Measurements from ENCODE around the gene NCBP1. TPM values are rescaled to one million over a fixed set of nuclear protein-coding genes. Genes with fewer than 3 reads are reported as not detected.
A peak's percentile ranks its signal among the peaks of the same experiment; 100 is the strongest.

The NCBP1 gene
- total and polyA plus RNA-seq, 9 of the 15 experiments (the other 6 are each of a cell fraction or from before 2014, with no cell fraction given) = 29.4 to 69.7 (median 57.5) TPM

DNA sequence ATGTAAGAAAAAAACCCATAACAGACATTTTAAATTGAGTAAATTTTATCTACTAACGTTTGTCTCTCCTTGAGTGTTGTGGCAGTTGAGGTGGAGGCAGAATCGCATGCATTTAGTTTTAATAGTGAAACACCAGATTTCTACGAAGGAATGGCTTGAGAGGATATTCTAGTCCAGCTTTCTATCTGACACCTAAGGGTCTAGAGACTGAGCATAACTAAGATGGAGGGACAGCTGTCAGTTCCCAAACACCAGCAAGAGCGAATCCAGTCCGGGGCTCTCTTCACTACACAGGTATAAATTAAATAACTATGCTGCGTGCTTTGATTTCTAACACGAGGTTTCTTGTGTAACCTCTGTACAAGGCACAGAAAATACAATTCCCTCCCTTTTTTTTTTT is 1.4 kb downstream of the NCBP1 start:
- peaks cover 8% of the 10 kb centered on the region for H4K20me1 ChIP-seq (replicated peaks; ENCODE audit: control insufficient read depth, insufficient read depth, low read length)
- peaks cover 34% of the 10 kb centered on the region for H3K36me3 ChIP-seq (ENCODE audit: control insufficient read depth, insufficient read depth, low read length)
- H3K9ac ChIP-seq (ENCODE audit: insufficient read depth in 1 of 2, low read depth in 2 of 2, low read length in 2 of 2) = peak overlapping the region; percentile 70 to 95; a peak in 3 of 4 replicates
- H3K4me2 ChIP-seq (ENCODE audit: insufficient read depth, low read length) = peak overlapping the region; percentile 91
- H3K4me3 ChIP-seq = peak overlapping the region; percentile 76
- no peaks in the 10 kb centered on the region for H3K27me3 ChIP-seq (ENCODE audit: control insufficient read depth in 2 of 2, insufficient read depth in 2 of 2, low read length in 2 of 2)
- no TSS peak for BruUV-seq (replicated peaks)
- ChIA-PET POLR2A (interaction anchor here (0.7 to 2.5 kb wide), 2 partner anchors 11 to 25 kb away, joined by 3 to 10 read pairs; no protein-coding TSS in a partner anchor), CTCF (ENCODE audit: low intra/inter-chr PET ratio) (interaction anchor here (0.6 kb wide), 1 partner anchor 13 kb away, joined by 4 read pairs; no protein-coding TSS in a partner anchor)
- in situ Hi-C loops (cut with MboI) (no loop called here), intact Hi-C loops (cut with micrococcal nuclease) (no loop called here)
- H3K79me2 ChIP-seq (ENCODE audit: control insufficient read depth, insufficient read depth, low read length) = peaks cover 91% of the 10 kb centered on the region
- H3K27ac ChIP-seq (ENCODE audit: extremely low read depth, low read depth, low read length) = peak overlapping the region; percentile 98; the same call in 2 of the 3 replicates
- ATAC-seq (no peak), DNase-seq (ENCODE audit: extremely low read depth in 1 of 4, low spot score in 3 of 4) (no peak), FAIRE-seq (no peak)
- no peaks in the 10 kb centered on the region for H3K9me3 ChIP-seq (replicated peaks; ENCODE audit: control insufficient read depth, insufficient read depth, low read depth, low read length)
- H3K9me1 ChIP-seq (ENCODE audit: control insufficient read depth, insufficient read depth, low read length) = peaks cover 6% of the 10 kb centered on the region
- H3K4me1 ChIP-seq (replicated peaks in 1 of 2; ENCODE audit: control insufficient read depth in 2 of 2, insufficient read depth in 2 of 2, low read length in 2 of 2) = peaks cover 4 to 24% of the 10 kb centered on the region in 2 experiments; a peak in 3 of 5 replicates
- 2% methylated on average over 7 of the region's 7 CpGs for WGBS (ENCODE audit: insufficient coverage, low coverage, missing lambda C conversion rate)
- H2AFZ ChIP-seq (ENCODE audit: low read depth, low read length) = no peak overlapping the region
- TF ChIP-seq SAP30 (IDR thresholded peaks at IDR 0.05; ENCODE audit: borderline replicate concordance, insufficient read depth, low read depth, low read length, poor library complexity, severe bottlenecking) = peak; percentile 18
- TF ChIP-seq, protein P1, sequence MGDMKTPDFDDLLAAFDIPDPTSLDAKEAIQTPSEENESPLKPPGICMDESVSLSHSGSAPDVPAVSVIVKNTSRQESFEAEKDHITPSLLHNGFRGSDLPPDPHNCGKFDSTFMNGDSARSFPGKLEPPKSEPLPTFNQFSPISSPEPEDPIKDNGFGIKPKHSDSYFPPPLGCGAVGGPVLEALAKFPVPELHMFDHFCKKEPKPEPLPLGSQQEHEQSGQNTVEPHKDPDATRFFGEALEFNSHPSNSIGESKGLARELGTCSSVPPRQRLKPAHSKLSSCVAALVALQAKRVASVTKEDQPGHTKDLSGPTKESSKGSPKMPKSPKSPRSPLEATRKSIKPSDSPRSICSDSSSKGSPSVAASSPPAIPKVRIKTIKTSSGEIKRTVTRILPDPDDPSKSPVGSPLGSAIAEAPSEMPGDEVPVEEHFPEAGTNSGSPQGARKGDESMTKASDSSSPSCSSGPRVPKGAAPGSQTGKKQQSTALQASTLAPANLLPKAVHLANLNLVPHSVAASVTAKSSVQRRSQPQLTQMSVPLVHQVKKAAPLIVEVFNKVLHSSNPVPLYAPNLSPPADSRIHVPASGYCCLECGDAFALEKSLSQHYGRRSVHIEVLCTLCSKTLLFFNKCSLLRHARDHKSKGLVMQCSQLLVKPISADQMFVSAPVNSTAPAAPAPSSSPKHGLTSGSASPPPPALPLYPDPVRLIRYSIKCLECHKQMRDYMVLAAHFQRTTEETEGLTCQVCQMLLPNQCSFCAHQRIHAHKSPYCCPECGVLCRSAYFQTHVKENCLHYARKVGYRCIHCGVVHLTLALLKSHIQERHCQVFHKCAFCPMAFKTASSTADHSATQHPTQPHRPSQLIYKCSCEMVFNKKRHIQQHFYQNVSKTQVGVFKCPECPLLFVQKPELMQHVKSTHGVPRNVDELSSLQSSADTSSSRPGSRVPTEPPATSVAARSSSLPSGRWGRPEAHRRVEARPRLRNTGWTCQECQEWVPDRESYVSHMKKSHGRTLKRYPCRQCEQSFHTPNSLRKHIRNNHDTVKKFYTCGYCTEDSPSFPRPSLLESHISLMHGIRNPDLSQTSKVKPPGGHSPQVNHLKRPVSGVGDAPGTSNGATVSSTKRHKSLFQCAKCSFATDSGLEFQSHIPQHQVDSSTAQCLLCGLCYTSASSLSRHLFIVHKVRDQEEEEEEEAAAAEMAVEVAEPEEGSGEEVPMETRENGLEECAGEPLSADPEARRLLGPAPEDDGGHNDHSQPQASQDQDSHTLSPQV (IDR thresholded peaks at IDR 0.05) = peak; percentile 90
- TF ChIP-seq, protein P2, sequence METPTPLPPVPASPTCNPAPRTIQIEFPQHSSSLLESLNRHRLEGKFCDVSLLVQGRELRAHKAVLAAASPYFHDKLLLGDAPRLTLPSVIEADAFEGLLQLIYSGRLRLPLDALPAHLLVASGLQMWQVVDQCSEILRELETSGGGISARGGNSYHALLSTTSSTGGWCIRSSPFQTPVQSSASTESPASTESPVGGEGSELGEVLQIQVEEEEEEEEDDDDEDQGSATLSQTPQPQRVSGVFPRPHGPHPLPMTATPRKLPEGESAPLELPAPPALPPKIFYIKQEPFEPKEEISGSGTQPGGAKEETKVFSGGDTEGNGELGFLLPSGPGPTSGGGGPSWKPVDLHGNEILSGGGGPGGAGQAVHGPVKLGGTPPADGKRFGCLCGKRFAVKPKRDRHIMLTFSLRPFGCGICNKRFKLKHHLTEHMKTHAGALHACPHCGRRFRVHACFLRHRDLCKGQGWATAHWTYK (CRISPR knock-in tag; IDR thresholded peaks at IDR 0.05) = peak; percentile 21; the same call in 1 of the 2 replicates
- 0 out of 2 replicates have a peak, but pooled peaks have one; percentile 28 for TF ChIP-seq BACH1 (tag; IDR thresholded peaks at IDR 0.05)
- peak; percentile 61; the same call in 1 of the 2 replicates for TF ChIP-seq DMBX1 (CRISPR knock-in tag; IDR thresholded peaks at IDR 0.05; ENCODE audit: borderline replicate concordance)
- peak; percentile 50; the same call in 1 of the 2 replicates for TF ChIP-seq ZNF766 (CRISPR knock-in tag; conservative IDR thresholded peaks at IDR 0.05)
- no peak for TF ChIP-seq NR2C1 (IDR thresholded peaks at IDR 0.05)
- TF ChIP-seq NR2C1 (tag; IDR thresholded peaks at IDR 0.05) = 0 out of 2 replicates have a peak, but pooled peaks have one; percentile 27
- TF ChIP-seq, protein P3, sequence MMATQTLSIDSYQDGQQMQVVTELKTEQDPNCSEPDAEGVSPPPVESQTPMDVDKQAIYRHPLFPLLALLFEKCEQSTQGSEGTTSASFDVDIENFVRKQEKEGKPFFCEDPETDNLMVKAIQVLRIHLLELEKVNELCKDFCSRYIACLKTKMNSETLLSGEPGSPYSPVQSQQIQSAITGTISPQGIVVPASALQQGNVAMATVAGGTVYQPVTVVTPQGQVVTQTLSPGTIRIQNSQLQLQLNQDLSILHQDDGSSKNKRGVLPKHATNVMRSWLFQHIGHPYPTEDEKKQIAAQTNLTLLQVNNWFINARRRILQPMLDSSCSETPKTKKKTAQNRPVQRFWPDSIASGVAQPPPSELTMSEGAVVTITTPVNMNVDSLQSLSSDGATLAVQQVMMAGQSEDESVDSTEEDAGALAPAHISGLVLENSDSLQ (IDR thresholded peaks at IDR 0.05) = peak; percentile 37; the same call in 1 of the 2 replicates
- TF ChIP-seq, protein P4, sequence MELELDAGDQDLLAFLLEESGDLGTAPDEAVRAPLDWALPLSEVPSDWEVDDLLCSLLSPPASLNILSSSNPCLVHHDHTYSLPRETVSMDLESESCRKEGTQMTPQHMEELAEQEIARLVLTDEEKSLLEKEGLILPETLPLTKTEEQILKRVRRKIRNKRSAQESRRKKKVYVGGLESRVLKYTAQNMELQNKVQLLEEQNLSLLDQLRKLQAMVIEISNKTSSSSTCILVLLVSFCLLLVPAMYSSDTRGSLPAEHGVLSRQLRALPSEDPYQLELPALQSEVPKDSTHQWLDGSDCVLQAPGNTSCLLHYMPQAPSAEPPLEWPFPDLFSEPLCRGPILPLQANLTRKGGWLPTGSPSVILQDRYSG (tag; conservative IDR thresholded peaks at IDR 0.05; ENCODE audit: low read depth) = 0 out of 2 replicates have a peak, but pooled peaks have one; percentile 26
- TF ChIP-seq MYNN (IDR thresholded peaks at IDR 0.05) = no peak
- TF ChIP-seq MYNN (CRISPR knock-in tag; IDR thresholded peaks at IDR 0.05) = no peak
- no peak for TF ChIP-seq ZC3H4 (CRISPR knock-in tag; IDR thresholded peaks at IDR 0.05; ENCODE audit: borderline replicate concordance)
- TF ChIP-seq ZNF589 (CRISPR knock-in tag; IDR thresholded peaks at IDR 0.05; ENCODE audit: low read depth) = 0 out of 2 replicates have a peak, but pooled peaks have one; percentile 38
